HG03095 (cell line): ENCODE data around the gene DLX4.

ENCODE experiments used
- ATAC-seq: cut with Tn5 transposase; IDR thresholded peaks from one replicate; pipeline ENCODE4 v1.9.1; 2021; ENCODE audit warnings: moderate library complexity; ENCODE audit not compliant: unreplicated experiment

DLX4 gene

GRCh38 chr17:49967621-49968404 lies 1.2 kb upstream of the DLX4 start:
- ATAC-seq, result no peak

DNA sequence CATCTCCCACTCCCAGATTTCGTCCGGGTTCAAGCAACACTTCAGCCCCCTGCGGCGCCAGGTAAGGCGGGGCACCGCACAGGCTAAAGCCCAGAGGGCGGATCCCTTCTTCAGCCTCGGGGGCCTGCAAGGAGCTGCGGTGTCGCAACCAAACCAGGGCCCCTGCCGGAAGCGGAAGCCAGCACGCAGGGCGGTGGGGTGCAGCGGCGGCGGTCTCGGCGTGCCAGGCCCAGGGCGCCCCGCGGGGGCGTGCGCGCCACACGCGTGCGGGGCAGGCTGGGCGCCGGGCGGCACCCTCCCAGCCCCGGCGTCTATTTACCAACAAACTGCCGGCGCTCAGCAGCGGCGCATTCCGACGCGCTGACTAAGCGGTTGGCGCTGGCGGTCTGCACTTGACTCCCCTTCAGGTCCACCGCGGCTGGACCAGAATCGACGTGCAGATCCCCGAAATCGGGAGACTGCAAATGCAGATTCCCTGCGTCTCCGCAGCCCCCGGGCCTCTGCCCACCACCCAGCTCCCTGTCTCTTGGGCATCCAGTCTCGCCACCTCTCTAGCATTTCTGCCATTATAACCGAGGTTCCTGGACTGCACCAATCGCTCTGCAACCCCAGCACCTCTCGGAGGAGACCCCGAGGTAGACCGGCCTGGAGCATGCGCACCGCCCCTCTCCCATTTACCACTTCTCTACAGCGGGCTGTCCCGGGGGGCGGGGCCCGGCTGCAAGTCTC lies 421 bp upstream of the DLX4 start:
- no peak for ATAC-seq

DNA sequence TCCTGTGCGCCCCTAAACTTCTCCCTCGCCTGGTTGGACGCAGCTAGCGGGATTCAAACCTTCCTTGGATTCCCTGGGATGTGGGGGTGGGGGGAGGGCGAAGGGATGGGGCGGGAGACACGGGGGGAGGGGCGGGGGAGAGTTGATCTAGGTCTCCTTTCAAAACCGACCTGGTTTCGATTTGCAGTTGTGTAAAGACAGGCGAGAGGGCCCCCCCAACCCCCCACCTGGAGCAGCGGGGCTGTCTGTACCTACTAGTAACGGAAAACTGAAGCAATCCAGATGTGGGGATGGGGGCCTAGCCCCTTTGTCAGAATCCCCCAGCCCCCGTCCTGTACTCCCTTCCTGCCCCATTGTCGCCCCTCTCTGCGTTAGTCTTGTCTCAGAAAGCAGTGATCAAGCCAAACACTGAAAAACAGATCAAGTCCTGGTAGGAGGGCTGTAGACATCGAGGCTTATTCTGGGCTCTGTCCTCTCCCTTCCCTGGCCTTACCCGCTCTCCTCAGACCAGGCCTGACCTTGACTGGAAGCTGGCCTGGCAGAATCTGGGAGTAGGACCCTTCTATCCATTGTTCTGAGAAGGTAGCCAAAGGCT lies 902 bp downstream of the DLX4 start:
- no peak for ATAC-seq

DNA sequence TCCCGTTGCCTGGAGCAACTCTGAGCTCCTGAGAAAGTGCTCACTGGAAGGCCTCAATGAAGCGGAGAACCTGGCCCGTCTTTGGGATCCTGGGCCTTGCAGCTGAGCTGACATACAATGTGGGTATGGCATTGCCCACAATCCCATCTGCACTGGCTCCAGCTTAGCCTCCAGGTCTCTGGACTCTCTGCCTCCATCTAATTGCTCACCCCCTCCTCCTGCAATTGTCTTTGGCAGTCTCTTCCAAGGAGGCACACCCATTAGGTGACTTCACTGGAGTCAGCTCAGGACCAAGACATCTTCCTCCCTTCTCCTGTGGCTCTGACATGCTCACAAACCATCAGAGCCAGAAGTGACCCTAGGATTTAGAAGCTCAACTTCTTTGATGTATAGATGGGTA lies 1.5 kb downstream of the DLX4 start:
- no peak for ATAC-seq

DNA sequence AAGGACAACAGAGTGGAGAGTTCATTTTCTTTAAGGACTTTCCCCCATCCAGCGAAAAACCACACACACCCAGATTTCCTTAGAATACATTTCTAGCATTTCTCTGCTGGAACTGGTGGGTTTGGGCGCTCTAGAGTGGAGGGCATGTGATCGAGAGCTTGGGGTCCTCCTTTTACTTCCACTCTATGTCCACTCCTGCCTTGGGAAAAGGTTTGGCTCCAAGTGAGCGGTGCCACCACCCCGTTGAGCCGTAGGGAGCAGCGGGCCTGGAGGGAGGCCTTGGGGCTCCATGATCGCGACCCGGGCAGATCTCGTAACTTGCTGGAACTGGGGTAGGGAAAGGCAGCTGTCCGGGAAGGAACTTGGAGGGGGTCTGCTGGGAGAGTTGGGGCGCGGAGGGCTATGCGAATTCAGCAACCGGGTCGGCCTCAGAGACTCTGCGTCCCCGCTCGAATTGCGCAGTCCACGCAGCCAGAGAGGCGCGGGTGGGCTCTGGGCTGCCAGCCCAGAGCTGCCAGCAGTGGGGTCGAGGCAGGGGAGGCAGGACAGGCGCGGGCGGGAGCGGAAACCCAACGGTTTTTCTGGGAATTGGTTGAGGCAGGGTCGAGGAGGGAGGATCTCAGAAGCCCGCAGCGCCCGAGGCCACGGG lies 2.3 kb downstream of the DLX4 start:
- no peak for ATAC-seq

GRCh38 chr17:49971848-49972485 lies 3.0 kb downstream of the DLX4 start:
- ATAC-seq, result no peak

DNA sequence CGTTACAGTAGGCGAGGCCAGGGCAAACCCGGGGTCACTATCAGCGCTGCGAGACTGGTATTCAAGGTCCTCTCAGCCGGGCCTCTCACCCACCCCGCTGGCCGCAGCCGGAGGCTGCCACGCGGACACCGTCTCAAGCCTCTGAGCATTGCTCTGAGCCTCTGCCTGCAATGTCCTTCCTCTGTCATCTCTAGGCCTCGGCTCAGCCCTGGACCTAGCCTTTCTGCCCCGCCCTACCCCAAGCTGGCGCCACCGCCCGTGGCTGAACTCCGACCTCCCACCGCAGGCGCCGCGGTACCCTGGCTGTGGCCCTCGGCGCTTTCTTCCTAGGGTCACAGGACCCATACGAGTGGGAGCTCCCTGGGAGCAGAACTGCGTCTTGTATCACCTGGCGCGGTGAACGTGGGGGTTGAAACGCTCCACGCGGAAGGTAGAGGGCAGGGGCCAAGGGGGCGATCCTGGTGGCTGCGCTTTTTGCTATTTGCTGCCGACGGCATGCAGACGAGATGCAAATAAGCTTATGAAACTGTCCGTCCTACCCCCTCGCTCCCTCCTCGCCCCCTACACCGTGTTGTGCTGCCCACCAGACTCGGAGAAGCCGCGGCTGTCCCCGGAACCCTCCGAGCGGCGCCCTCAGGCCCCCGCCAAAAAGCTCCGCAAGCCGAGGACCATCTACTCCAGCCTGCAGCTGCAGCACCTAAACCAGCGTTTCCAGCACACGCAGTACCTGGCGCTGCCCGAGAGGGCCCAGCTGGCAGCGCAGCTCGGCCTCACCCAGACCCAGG lies 3.7 kb downstream of the DLX4 start:
- ATAC-seq, result no peak

DNA sequence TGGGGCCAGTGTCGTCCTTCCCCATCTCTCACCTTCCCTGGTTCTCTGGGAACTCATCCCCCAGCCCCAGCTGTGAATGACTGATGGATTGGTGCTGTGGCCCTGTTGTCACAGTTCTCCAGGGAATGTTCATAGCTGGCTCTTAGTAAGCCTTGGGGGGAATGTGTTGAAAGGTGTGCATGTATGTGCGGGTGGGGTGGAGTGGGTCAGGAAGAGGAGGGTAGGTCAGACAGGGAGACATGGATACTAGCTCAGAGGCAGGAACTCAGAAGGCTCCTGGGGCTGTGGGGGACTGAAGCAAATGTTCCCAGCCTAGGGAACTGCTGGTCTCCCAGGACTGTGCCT lies 4.3 kb downstream of the DLX4 start:
- no peak for ATAC-seq

DNA sequence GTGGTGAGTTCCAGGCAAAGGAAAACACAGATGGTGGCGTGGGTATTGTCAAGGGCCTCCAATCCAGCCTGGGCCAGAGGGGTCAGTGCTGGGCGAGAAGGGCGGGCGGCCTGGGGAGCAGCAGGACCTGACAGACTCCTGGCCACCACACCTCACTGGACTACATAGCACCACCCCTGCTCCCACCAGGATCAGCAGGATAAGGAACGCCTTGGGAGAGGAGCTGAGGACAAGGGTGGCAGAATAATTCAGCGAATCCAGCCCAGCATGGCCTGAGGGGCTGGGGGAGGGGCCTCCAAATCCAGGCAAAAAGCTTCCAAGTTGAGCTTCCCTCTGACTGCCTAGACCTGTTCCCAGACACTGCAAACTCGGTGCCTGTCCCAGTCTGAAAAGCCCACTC lies 6.5 kb downstream of the DLX4 start:
- no peak for ATAC-seq

- no peak for ATAC-seq
These were observed 7.3 kb downstream of the DLX4 start for GRCh38 chr17:49976163-49976827.

- no peak for ATAC-seq
These were observed 7.8 kb downstream of the DLX4 start for GRCh38 chr17:49976828-49977202.

DNA sequence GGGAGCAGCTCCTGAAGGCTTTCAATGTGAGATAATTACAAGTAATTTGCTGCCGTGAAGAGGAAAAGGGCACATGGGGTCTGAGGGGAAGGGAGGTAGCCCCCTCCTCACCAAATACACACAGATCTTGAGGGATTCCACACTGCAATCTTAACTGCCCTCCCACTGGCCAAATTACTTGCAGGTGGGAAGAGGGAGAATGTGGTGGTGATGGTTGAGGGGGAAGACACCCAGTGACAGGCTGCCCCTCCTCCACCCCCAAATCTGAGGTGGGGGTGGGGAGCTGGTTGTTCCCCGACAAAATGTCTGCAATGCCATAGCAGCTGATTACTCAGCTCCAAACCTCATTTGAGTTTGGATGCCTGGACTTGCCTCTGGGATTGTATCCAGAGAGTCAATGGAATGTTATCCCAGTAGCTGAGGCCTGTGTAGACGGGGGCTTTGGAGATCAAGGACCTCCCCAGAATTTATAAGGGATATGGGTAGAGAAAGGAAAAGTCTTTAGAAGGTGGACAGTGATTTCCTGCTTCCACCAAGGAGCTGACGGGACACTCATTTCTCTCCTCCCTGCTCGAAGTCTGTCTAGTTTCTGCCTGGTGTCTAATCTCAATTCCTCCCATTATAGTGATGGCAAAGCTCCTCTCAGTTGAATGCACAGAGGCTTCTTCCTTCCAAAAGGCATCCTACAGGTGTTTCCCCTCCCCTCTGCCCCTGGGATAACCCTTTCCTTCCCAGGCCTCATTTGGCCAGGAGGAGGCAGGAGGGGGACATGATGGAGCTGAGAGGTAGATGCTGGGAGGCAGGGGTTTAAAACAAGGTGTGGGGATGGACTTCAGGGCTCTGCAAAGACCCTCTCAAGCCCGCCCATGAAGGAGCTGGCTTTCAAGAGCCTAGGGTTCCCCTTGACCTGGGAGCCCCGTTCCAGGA lies 8.7 kb downstream of the DLX4 start:
- no peak for ATAC-seq

DNA sequence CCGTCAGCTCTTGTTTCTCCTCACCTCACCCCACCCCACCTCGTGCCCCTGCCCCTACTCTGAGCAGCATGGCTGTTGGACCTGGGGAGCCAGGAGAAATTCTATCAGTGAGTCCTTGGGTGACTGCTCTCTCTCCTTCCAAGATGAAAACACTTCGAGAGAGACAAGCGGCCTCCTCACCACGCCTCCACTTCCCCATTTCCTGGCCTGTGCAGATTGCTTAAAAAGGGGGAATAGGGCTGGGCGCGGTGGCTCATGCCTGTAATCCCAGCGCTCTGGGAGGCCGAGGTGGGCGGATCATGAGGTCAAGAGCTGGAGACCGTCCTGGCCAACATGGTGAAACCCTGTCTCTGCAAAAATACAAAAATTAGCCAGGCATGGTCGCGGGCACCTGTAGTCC lies 9.5 kb downstream of the DLX4 start:
- ATAC-seq, result no peak

DNA sequence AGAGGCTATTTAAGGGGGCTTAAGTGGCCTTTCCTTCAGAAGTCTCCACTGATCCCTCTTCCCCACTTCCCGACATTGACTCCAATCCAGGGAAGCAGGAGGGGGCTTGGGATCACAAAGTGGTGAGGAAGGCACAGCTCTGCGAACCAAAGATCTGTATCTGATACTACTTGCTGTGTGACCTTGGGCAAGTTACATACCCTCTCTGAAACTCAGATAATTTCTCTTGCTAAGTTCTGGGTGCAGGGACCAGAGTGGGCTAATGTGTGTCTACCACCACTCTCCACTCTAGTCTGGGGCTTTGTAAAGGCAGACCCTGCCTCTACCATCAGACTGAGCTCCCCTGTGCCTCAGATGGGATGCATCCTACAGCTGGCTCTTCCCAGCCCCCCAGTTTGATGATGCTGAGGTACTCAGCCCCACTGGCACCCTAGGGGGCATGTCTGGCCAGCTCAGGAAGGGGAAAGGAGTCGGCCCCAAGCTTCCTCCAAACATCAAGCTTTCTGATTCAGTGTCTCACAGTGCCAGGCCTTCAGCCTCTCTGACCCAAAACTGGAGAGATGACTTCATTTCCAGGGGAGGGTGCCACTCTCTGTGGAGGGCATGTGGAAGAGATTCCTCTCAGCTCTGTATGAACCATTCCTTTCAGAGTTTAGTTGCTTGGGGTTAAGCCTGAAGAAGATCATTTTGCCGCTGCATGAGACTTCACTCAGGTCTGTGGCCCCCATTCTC lies 10.9 kb downstream of the DLX4 start:
- no peak for ATAC-seq

DNA sequence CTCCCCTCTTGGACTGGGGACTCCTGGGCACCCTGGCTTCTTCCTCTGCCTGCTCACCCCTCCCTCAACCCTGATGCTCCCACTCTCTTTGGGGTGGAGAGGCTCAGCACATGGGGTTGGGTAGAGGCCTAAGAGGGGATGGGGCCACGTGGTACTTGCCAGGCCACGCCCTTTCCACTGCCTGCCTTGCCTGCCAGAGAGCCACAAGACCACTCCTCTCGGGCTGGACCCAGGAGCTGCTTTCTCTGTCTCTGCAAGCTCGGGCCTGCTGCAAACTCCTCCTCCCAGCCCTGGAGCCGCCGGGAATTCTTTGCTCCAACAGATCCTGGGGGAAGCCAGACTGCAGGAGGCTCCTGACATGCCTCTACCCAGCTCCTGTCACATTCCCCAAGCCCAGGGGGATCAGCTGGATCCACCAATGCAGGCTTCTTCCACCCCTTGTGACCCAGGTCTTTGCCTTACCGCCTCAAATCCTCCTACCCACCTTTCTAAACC lies 11.8 kb downstream of the DLX4 start:
- no peak for ATAC-seq

GRCh38 chr17:49984283-49984682 lies 15.3 kb downstream of the DLX4 start:
- no peak for ATAC-seq

GRCh38 chr17:49984776-49985175 lies 15.8 kb downstream of the DLX4 start:
- no peak for ATAC-seq
